Neutrophil (primary cell): Measurements from ENCODE around the gene CEP55.

Source experiments
- H3K27ac ChIP-seq: fragments of 200-600 bp; sonication (generic); 2 replicates; pipeline ENCODE4 v1.5.1; 2016; ENCODE audit warnings: mild to moderate bottlenecking, moderate library complexity
- H3K27me3 ChIP-seq: fragments of 200-600 bp; sonication (generic); 2 replicates; pipeline ENCODE4 v1.6.0; 2016; ENCODE audit warnings: mild to moderate bottlenecking
- H3K36me3 ChIP-seq: fragments of 200-600 bp; sonication (generic); 2 replicates; pipeline ENCODE4 v1.5.1; 2017
- H3K4me1 ChIP-seq, 2 experiments: fragments of 200-600 bp in 1 of 2; sonication (generic) in 1 of 2; 1 replicate in 1 of 2; 2 replicates in 1 of 2; pipeline versions ENCODE4 v1.5.1 to v1.6.1; 2013 to 2016; ENCODE audit warnings: low read depth in 1 of 2, low read length in 1 of 2, mild to moderate bottlenecking in 1 of 2, moderate library complexity in 1 of 2; ENCODE audit not compliant: control insufficient read depth in 1 of 2, insufficient read depth in 1 of 2
- H3K4me3 ChIP-seq, 2 experiments: fragments of 200-600 bp in 1 of 2; sonication (generic) in 1 of 2; 1 replicate in 1 of 2; 2 replicates in 1 of 2; pipeline ENCODE4 v1.5.1; 2013 to 2016; ENCODE audit warnings: low read depth in 1 of 2, low read length in 1 of 2, mild to moderate bottlenecking in 1 of 2, moderate library complexity in 1 of 2
- H3K9me3 ChIP-seq: fragments of 200-600 bp; sonication (generic); 2 replicates; pipeline ENCODE4 v1.5.1; 2016
- TF ChIP-seq, protein P1 (sequence below): fragments of 200-600 bp; sonication (generic); IDR thresholded peaks from 2 replicates; pipeline ENCODE4 v1.5.1; 2016; ENCODE audit warnings: antibody characterized with exemption

CEP55 gene

DNA sequence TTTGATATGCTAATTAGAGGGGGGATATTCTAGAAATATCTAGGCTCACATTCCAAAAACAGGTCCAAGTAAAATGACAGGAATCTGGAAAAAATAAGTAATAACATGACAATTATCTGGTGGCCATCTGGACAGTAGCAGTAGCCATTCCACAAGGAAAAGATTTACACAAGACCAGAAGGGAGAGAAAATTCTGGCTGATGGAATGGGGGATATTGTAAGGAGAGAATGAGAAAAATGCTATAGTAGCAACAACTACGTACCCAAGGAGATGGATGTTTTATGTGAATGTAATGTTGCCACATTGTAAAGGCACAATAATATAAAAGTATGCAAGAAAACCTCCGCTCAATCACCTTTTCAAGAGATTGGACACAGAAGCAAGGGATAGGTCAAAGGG lies 19.7 kb upstream of the CEP55 start:
- no peaks in the 10 kb centered on the region for H3K9me3 ChIP-seq
- no peak overlapping the region for H3K27ac ChIP-seq
- peaks cover 27% of the 10 kb centered on the region for H3K27me3 ChIP-seq
- no peak overlapping the region for H3K4me3 ChIP-seq
- no peaks in the 10 kb centered on the region for H3K36me3 ChIP-seq
- H3K4me1 ChIP-seq = peaks cover 1 to 3% of the 10 kb centered on the region in 2 experiments
- TF ChIP-seq, protein P1, sequence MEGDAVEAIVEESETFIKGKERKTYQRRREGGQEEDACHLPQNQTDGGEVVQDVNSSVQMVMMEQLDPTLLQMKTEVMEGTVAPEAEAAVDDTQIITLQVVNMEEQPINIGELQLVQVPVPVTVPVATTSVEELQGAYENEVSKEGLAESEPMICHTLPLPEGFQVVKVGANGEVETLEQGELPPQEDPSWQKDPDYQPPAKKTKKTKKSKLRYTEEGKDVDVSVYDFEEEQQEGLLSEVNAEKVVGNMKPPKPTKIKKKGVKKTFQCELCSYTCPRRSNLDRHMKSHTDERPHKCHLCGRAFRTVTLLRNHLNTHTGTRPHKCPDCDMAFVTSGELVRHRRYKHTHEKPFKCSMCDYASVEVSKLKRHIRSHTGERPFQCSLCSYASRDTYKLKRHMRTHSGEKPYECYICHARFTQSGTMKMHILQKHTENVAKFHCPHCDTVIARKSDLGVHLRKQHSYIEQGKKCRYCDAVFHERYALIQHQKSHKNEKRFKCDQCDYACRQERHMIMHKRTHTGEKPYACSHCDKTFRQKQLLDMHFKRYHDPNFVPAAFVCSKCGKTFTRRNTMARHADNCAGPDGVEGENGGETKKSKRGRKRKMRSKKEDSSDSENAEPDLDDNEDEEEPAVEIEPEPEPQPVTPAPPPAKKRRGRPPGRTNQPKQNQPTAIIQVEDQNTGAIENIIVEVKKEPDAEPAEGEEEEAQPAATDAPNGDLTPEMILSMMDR = no peak

DNA sequence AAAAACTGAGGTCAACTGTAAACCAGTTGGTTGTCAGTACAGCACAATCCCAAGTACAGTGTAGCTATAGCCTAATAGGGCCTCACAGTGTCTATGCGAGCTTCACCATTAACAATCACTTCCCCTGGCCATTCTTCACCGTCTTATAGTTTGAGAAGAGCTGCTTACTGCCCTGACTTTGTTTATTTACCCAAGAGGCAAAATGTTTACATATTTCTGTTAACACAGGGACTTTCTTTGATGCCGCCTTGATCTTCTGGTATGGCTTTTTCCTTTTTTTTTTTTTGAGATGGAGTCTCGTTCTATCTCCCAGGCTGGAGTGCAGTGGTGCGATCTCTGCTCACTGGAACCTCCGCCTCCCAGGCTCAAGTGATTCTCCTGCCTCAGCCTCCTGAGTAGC lies 17.5 kb upstream of the CEP55 start:
- TF ChIP-seq, protein P1 = no peak
- Histone ChIP-seq H3K4me3 (no peak overlapping the region), H3K27me3 (peaks cover 46% of the 10 kb centered on the region), H3K27ac (no peak overlapping the region), H3K4me1 (peaks cover 9 to 11% of the 10 kb centered on the region in 2 experiments), H3K9me3 (no peaks in the 10 kb centered on the region), H3K36me3 (no peaks in the 10 kb centered on the region)

DNA sequence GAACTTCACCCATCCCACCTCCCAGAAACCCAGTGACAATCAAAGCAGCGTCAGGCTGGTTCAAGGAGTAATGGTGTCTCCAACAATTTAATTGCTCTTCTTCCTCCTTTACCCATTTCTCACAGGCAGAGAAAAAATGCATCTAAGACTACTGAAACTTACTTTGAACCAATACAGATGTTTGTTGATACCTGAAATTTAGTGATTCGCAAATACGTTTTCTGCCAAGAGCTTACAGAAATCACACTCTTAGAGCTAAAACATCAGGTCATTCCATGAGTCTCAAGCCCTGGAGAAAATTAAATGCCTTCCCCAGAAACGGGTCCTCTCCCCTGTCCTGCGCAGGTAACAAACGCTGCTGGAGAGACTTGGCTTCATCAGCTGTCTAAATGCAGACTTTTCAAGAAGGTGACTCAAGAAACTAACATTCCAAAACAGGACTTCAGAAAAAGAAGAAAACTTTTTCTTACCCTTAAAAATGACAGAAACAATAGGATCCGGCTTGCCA lies 14.7 kb upstream of the CEP55 start:
- Histone ChIP-seq H3K4me1 (peaks cover 9 to 11% of the 10 kb centered on the region in 2 experiments), H3K9me3 (no peaks in the 10 kb centered on the region), H3K27ac (no peak overlapping the region), H3K27me3 (peaks cover 66% of the 10 kb centered on the region), H3K36me3 (no peaks in the 10 kb centered on the region), H3K4me3 (peak overlapping the region; percentile 42 to 54)
- TF ChIP-seq, protein P1 = no peak

DNA sequence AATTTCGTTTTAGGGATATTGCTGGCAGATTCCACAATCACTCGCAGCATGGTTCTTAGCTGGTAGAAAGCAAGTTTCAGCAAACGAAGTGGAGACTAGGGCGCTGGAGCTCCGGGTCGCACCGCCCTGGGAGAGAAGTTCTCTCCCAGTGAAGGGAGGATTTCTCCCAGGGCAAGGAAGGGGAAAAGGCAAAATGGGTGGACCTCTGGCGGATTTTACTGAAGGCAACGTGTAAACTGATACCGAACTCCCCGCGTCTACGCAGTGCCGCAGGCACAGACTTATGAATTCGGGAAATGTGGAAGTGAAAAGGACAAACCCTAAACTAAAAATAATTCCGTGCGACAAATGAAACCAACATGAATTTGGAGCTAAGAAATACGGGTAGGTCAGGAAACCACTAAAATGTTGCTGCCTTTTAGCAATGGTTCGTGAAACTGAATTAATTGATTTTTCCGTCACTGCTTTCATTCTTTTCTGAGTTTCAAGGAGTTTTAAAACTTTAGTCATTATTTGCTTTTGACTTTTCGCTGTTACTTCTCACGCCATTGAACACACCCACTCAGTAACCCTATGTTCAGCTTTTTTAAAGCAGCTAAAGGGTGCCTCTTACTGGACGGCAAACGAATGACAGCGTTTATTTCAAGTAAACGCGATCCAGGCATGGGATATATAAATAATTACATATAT lies 14.1 kb upstream of the CEP55 start, which contains the start of gene MYOF:
MYOF (minus strand) TSS at position 190 of the 690 bp plus-strand sequence; CDS start at position 50, 140 bp downstream.
- Histone ChIP-seq H3K27ac (no peak within 1 kb of the TSS), H3K27me3 (peaks cover 66% of the 10 kb centered on the region), H3K4me1 (peaks cover 9 to 11% of the 10 kb centered on the region in 2 experiments), H3K4me3 (peak within 1 kb of the TSS; percentile 42 to 54), H3K9me3 (no peaks in the 10 kb centered on the region), H3K36me3 (no peaks in the 10 kb centered on the region)
- TF ChIP-seq, protein P1 = no peak

DNA sequence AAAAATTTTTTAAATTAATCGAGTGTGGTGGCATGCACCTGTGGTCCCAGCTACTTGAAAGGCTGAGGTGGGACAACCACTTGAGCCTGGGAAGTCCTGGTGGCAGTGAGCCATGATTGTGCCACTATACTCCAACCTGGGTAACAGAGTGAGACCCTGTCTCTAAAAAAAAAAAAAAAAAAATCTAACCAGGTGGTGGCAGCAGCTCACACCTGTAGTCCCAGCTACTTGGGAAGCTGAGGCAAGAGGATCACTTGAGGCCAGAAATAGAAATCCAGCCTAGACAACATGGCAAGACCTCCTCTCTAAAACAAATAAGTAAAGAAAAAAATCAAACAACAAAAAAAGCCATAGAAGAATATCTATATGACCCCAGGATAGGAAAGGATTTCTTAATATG lies 10.7 kb upstream of the CEP55 start:
- peaks cover 9 to 11% of the 10 kb centered on the region in 2 experiments for H3K4me1 ChIP-seq
- peaks cover 56% of the 10 kb centered on the region for H3K27me3 ChIP-seq
- no peaks in the 10 kb centered on the region for H3K36me3 ChIP-seq
- H3K9me3 ChIP-seq = no peaks in the 10 kb centered on the region
- H3K4me3 ChIP-seq = no peak overlapping the region
- TF ChIP-seq, protein P1 = no peak
- H3K27ac ChIP-seq = no peak overlapping the region
